ENCODE data around the gene NAALADL2. TPM values are rescaled to one million over a fixed set of nuclear protein-coding genes. Genes with fewer than 3 reads are reported as not detected.

Gene NAALADL2
- total and polyA plus RNA-seq, 2 of the 4 experiments (the other 2 are of a cell fraction) = 3.8 to 19.2 TPM

DNA sequence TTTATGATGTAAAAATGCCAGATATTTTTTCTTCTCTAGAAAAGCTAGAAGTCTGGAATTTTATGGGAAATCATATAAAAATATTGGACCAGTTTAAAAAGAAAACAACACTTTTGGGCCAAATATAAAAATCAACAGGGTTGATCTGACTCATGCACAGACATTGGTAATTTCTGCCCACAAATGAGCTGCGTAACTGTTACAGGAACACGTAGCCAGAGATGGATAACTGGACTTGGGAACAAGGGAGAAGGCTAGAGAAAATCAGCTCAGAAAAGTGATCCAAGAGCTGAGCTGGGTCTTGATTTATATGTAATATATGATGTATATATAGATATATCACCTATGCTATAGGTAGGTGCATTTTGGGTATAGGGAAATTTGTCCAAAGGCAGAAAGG is 36.8 kb upstream of the NAALADL2 start:
- Histone ChIP-seq H3K9me1 (ENCODE audit: insufficient read depth, low read length) (no peaks in the 10 kb centered on the region; the same call in 1 of the 2 replicates), H2AK9ac (replicated peaks; ENCODE audit: low read depth, low read length, poor library complexity) (no peak overlapping the region), H2AFZ (replicated peaks; ENCODE audit: low read length, poor library complexity) (no peak overlapping the region), H3K14ac (replicated peaks; ENCODE audit: low read depth, low read length) (no peak overlapping the region), H3K36me3 (ENCODE audit: control insufficient read depth, insufficient read depth, low read length) (no peaks in the 10 kb centered on the region), H3K27me3 (ENCODE audit: control insufficient read depth, insufficient read depth, low read length) (no peaks in the 10 kb centered on the region), H3K4ac (ENCODE audit: low read depth, low read length) (no peak overlapping the region), H2BK15ac (ENCODE audit: low read depth, low read length) (no peak overlapping the region), H2BK20ac (ENCODE audit: low read depth, low read length) (no peak overlapping the region), H4K5ac (ENCODE audit: low read depth, low read length) (no peak overlapping the region), H3K4me3 (ENCODE audit: insufficient read depth, low read depth, low read length) (no peak overlapping the region), H2BK120ac (ENCODE audit: low read depth, low read length) (no peak overlapping the region), H2AK5ac (ENCODE audit: low read depth, low read length) (no peak overlapping the region), H4K20me1 (ENCODE audit: insufficient read depth, low read length) (no peaks in the 10 kb centered on the region), H3K56ac (ENCODE audit: extremely low read depth, insufficient read depth, low read length) (no peak overlapping the region), H2BK5ac (ENCODE audit: low read depth, low read length, poor library complexity, severe bottlenecking) (no peak overlapping the region), H3K27ac (ENCODE audit: insufficient read depth, low read length) (no peak overlapping the region), H3K79me1 (ENCODE audit: low read depth in 1 of 2, low read length in 2 of 2) (no peaks in the 10 kb centered on the region), H3K9me3 (ENCODE audit: control insufficient read depth, insufficient read depth, low read length) (no peaks in the 10 kb centered on the region), H3K4me2 (ENCODE audit: low read depth, low read length) (no peak overlapping the region), H3K23ac (ENCODE audit: low read depth, low read length) (no peak overlapping the region), H3K4me1 (ENCODE audit: control insufficient read depth, insufficient read depth, low read length) (peaks cover 2% of the 10 kb centered on the region; the same call in 1 of the 2 replicates), H4K8ac (ENCODE audit: low read depth in 2 of 2, low read length in 2 of 2) (no peak overlapping the region), H3K18ac (ENCODE audit: low read depth, low read length) (no peak overlapping the region), H3K9ac (ENCODE audit: low read depth, low read length) (no peak overlapping the region), H4K91ac (ENCODE audit: insufficient read depth, low read depth, low read length) (no peak overlapping the region)
- no CpG with 5 or more reads among the region's 2 CpGs for WGBS, 2 experiments (ENCODE audit: extremely low coverage in 2 of 2, insufficient read length in 1 of 2)
- no TSS peak for BruUV-seq (replicated peaks)
- dilution Hi-C loops (cut with HindIII; ENCODE audit: low sequenced_read_pairs, unreplicated experiment) (no loop called here), intact Hi-C loops (cut with micrococcal nuclease) (no loop called here), in situ Hi-C loops (cut with MboI; ENCODE audit: low sequenced_read_pairs) (no loop called here)
- ChIA-PET CTCF (interaction anchor here (0.6 kb wide), 1 partner anchor 100 kb away, joined by 3 read pairs; no protein-coding TSS in a partner anchor), POLR2A (ENCODE audit: unreplicated experiment) (interaction anchor here (0.6 kb wide), 1 partner anchor 204 kb away, joined by 4 read pairs; no protein-coding TSS in a partner anchor)
- ATAC-seq (ENCODE audit: low read depth) (no peak), DNase-seq (no peak)
- TF ChIP-seq RCOR1 (IDR thresholded peaks at IDR 0.05; ENCODE audit: insufficient replicate concordance, low read length) (no peak), MXI1 (IDR thresholded peaks at IDR 0.05; ENCODE audit: borderline replicate concordance, low read depth, low read length) (no peak), RAD21 (IDR thresholded peaks at IDR 0.05; ENCODE audit: low read length) (no peak), BHLHE40 (IDR thresholded peaks at IDR 0.05; ENCODE audit: low read depth, low read length) (no peak), SMC3 (IDR thresholded peaks at IDR 0.05; ENCODE audit: low read depth, low read length) (no peak), CHD1 (IDR thresholded peaks at IDR 0.05; ENCODE audit: low read depth, low read length) (no peak), MAZ (IDR thresholded peaks at IDR 0.05; ENCODE audit: borderline replicate concordance, low read depth, low read length) (no peak), MAFK (IDR thresholded peaks at IDR 0.05; ENCODE audit: low read depth, low read length) (no peak), NFE2L2 (IDR thresholded peaks at IDR 0.05; ENCODE audit: low read depth, low read length) (no peak), RFX5 (IDR thresholded peaks at IDR 0.05; ENCODE audit: low read depth, low read length) (no peak), ELK1 (IDR thresholded peaks at IDR 0.05; ENCODE audit: borderline replicate concordance, low read depth, low read length) (no peak), POLR2A (IDR thresholded peaks at IDR 0.05; ENCODE audit: low read depth, low read length) (no peak), FOS (IDR thresholded peaks at IDR 0.05; ENCODE audit: low read depth, low read length) (no peak), CEBPB (IDR thresholded peaks at IDR 0.05; ENCODE audit: low read depth, low read length) (no peak)
- TF ChIP-seq, protein P1, sequence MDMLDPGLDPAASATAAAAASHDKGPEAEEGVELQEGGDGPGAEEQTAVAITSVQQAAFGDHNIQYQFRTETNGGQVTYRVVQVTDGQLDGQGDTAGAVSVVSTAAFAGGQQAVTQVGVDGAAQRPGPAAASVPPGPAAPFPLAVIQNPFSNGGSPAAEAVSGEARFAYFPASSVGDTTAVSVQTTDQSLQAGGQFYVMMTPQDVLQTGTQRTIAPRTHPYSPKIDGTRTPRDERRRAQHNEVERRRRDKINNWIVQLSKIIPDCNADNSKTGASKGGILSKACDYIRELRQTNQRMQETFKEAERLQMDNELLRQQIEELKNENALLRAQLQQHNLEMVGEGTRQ (IDR thresholded peaks at IDR 0.05; ENCODE audit: low read depth, low read length) = no peak

Data from IMR-90 (cell line).